ENCODE results near the gene NFE2L3. TPM values are rescaled to one million over a fixed set of nuclear protein-coding genes. Genes with fewer than 3 reads are reported as not detected.

Gene NFE2L3
- total and polyA plus RNA-seq, 9 of the 15 experiments (the other 6 are each of a cell fraction or from before 2014, with no cell fraction given), result 2.9 to 16.9 (median 12.4) TPM

GRCh38 chr7:26187380-26188205 is 35.6 kb downstream of the NFE2L3 start (continued):
- TF ChIP-seq TEAD4 (IDR thresholded peaks at IDR 0.05; ENCODE audit: low read length), result 0 out of 2 replicates have a peak, but pooled peaks have one; percentile 11
- no peak for TF ChIP-seq TEAD4 (CRISPR knock-in tag; IDR thresholded peaks at IDR 0.05; ENCODE audit: borderline replicate concordance)
- TF ChIP-seq GTF2F1 (IDR thresholded peaks at IDR 0.05; ENCODE audit: low read depth, low read length), result no peak
- no peak for TF ChIP-seq MTA2 (IDR thresholded peaks at IDR 0.05; ENCODE audit: low read depth)
- TF ChIP-seq SNRNP70 (optimal IDR thresholded peaks at IDR 0.05; ENCODE audit: low read depth, low read length), result peak; percentile 76
- 0 out of 2 replicates have a peak, but pooled peaks have one; percentile 14 for TF ChIP-seq ZBTB49 (CRISPR knock-in tag; IDR thresholded peaks at IDR 0.05; ENCODE audit: borderline replicate concordance)
- peak; percentile 16 for TF ChIP-seq RUNX1 (IDR thresholded peaks at IDR 0.05; ENCODE audit: low read depth)
- peak; percentile 50; the same call in 1 of the 2 replicates for TF ChIP-seq ZNF695 (CRISPR knock-in tag; IDR thresholded peaks at IDR 0.05)
- 0 out of 2 replicates have a peak, but pooled peaks have one; percentile 23 for TF ChIP-seq MTA3 (IDR thresholded peaks at IDR 0.05; ENCODE audit: borderline replicate concordance)
- TF ChIP-seq SRSF7 (optimal IDR thresholded peaks at IDR 0.05; ENCODE audit: low read depth, low read length), result no peak
- TF ChIP-seq SMAD2 (IDR thresholded peaks at IDR 0.05; ENCODE audit: low read depth, low read length), result no peak
- TF ChIP-seq ZFP36 (IDR thresholded peaks at IDR 0.05; ENCODE audit: low read depth, low read length, partially characterized antibody), result no peak
- no peak for TF ChIP-seq TCF7L2 (IDR thresholded peaks at IDR 0.05; ENCODE audit: low read depth, low read length)
- no peak for TF ChIP-seq SREBF2 (CRISPR knock-in tag; IDR thresholded peaks at IDR 0.05)
- no peak for TF ChIP-seq ZNF449 (CRISPR knock-in tag; IDR thresholded peaks at IDR 0.05)
- TF ChIP-seq CHCHD3 (CRISPR knock-in tag; IDR thresholded peaks at IDR 0.05), result no peak
- no peak for TF ChIP-seq KAT7 (CRISPR knock-in tag; IDR thresholded peaks at IDR 0.05; ENCODE audit: borderline replicate concordance)
- TF ChIP-seq BRF2 (IDR thresholded peaks at IDR 0.05; ENCODE audit: borderline replicate concordance, insufficient read depth, insufficient read length), result no peak
- peak; percentile 18; the same call in 1 of the 2 replicates for TF ChIP-seq PATZ1 (CRISPR knock-in tag; IDR thresholded peaks at IDR 0.05; ENCODE audit: borderline replicate concordance)
- no peak; the same call in 1 of the 2 replicates for TF ChIP-seq HMG20A (CRISPR knock-in tag; conservative IDR thresholded peaks at IDR 0.05)
- no peak; the same call in 1 of the 2 replicates for TF ChIP-seq ZBTB17 (CRISPR knock-in tag; IDR thresholded peaks at IDR 0.05)
